Thyroid gland (tissue), 4 donors: Measurements from ENCODE around the gene CACNA1I. TPM values are rescaled to one million over a fixed set of nuclear protein-coding genes. Genes with fewer than 3 reads are reported as not detected.

Experiments
- DNase-seq, 2 donors: peaks; one replicate each; pipeline ENCODE4 v3.0.0-alpha.2; 2019
- H3K27ac ChIP-seq, 3 donors: fragments of 200-600 bp; sonication (generic); 1 replicate in 2 of 3; 2 replicates in 1 of 3; pipeline ENCODE4 v1.5.1; 2016 to 2019; ENCODE audit warnings: mild to moderate bottlenecking in 1 of 3, moderate library complexity in 1 of 3
- H3K27me3 ChIP-seq: fragments of 200-600 bp; sonication (generic); one replicate; pipeline ENCODE4 v1.5.1; 2019
- H3K36me3 ChIP-seq, 2 donors: fragments of 200-600 bp; sonication (generic); one replicate each; pipeline ENCODE4 v1.5.1; 2016 to 2019
- H3K4me1 ChIP-seq, 2 donors: fragments of 200-600 bp; sonication (generic); one replicate each; pipeline ENCODE4 v1.5.1; 2017 to 2019
- H3K4me3 ChIP-seq, 3 donors: fragments of 200-600 bp; sonication (generic); replicated peaks in 1 of 3; 1 replicate in 2 of 3; 2 replicates in 1 of 3; pipeline ENCODE4 v1.5.1; 2016; ENCODE audit warnings: mild to moderate bottlenecking in 1 of 3
- H3K9me3 ChIP-seq: fragments of 200-600 bp; sonication (generic); one replicate; pipeline ENCODE4 v1.5.1; 2017
- CTCF ChIP-seq, 6 experiments: fragments of 200-600 bp in 3 of 6; fragments of 450-650 bp in 3 of 6; sonication (generic) in 3 of 6; IDR thresholded peaks; one replicate each; pipeline ENCODE4 v1.5.1; 2016 to 2019; ENCODE audit warnings: antibody characterized with exemption in 6 of 6, mild to moderate bottlenecking in 2 of 6, inconsistent platforms in 1 of 6, moderate library complexity in 1 of 6
- POLR2A ChIP-seq, 2 donors: fragments of 450-650 bp; IDR thresholded peaks; one replicate each; pipeline ENCODE4 v1.6.1; 2017; ENCODE audit warnings: antibody characterized with exemption in 2 of 2, mild to moderate bottlenecking in 2 of 2, moderate library complexity in 1 of 2
- WGBS, 2 donors: methylation state at CpG; one replicate each; pipeline ENCODE4 v1.1.5; 2017; 5-methylcytosine and 5-hydroxymethylcytosine counted together
- intact Hi-C: fragments of 100-400 bp; cut with DNase I; formaldehyde crosslinking; loops from one replicate; pipeline ENCODE4 v1.15.1; 2023
- total RNA-seq, 4 donors: library from RNA; depleted of rRNA; stranded (reverse); fragments of >200 nt; gene quantifications; one replicate each; pipeline ENCODE4 v1.2.3, GENCODE V29; 2016

Gene CACNA1I
- total RNA-seq, 4 donors from 2014 or later: 3.7 to 10.7 (median 6.4) TPM

- Histone ChIP-seq H3K4me3 (no peak overlapping the region), H3K27ac (no peak overlapping the region), H3K27me3 (no peaks in the 10 kb centered on the region), H3K4me1 (no peaks in the 10 kb centered on the region), H3K36me3 (no peaks in the 10 kb centered on the region), H3K9me3 (no peaks in the 10 kb centered on the region)
- no peak for DNase-seq
- TF ChIP-seq POLR2A (IDR thresholded peaks at IDR 0.05) (no peak), CTCF (IDR thresholded peaks at IDR 0.05) (no peak)
- WGBS, 2 donors: 79 to 83% methylated on average over 5 of the region's 5 CpGs
- intact Hi-C loops: no loop called here
Measured at GRCh38 chr22:39734866-39735265, 164.3 kb downstream of the CACNA1I start.

- H3K27me3 ChIP-seq: no peaks in the 10 kb centered on the region
- no peaks in the 10 kb centered on the region for H3K36me3 ChIP-seq
- WGBS, 2 donors: 80 to 88% methylated on average over 10 of the region's 10 CpGs
- no peak for TF ChIP-seq POLR2A (IDR thresholded peaks at IDR 0.05)
- TF ChIP-seq CTCF (IDR thresholded peaks at IDR 0.05): no peak
- DNase-seq: no peak
- intact Hi-C loops: no loop called here
- H3K4me1 ChIP-seq: no peaks in the 10 kb centered on the region
- H3K27ac ChIP-seq: no peak overlapping the region
- H3K9me3 ChIP-seq: no peaks in the 10 kb centered on the region
- H3K4me3 ChIP-seq: no peak overlapping the region
Measured at GRCh38 chr22:39735776-39736175, 165.2 kb downstream of the CACNA1I start.

GRCh38 chr22:39738746-39739145 is 168.2 kb downstream of the CACNA1I start:
- Histone ChIP-seq H3K36me3 (no peaks in the 10 kb centered on the region), H3K27me3 (no peaks in the 10 kb centered on the region), H3K4me1 (no peaks in the 10 kb centered on the region), H3K9me3 (no peaks in the 10 kb centered on the region), H3K4me3 (no peak overlapping the region), H3K27ac (no peak overlapping the region)
- no peak for DNase-seq
- WGBS, 2 donors: 71 to 81% methylated on average over 1 of the region's 1 CpG
- intact Hi-C loops: no loop called here
- TF ChIP-seq POLR2A (IDR thresholded peaks at IDR 0.05): no peak
- TF ChIP-seq CTCF (IDR thresholded peaks at IDR 0.05): no peak

Other genes with a start within 250 kb of the CACNA1I start
- gene SYNGR1, start 220.8 kb upstream of the CACNA1I start, total RNA-seq: 10 to 100 TPM in 1 of 4 donors, 1 to 10 TPM in 3; 3.9 to 22.0 (median 6.8) TPM
- 10 to 100 TPM; 19.2 to 32.0 (median 21.9) TPM for gene TAB1, start 171.0 kb upstream of the CACNA1I start, total RNA-seq
- 1 to 10 TPM in 2 of 4 donors, under 1 TPM in 2; 0.45 to 1.6 (median 0.90) TPM for gene MGAT3, start 113.7 kb upstream of the CACNA1I start, total RNA-seq
- gene MIEF1, start 68.5 kb upstream of the CACNA1I start, total RNA-seq: 10 to 100 TPM; 21.4 to 30.5 (median 26.7) TPM
- gene ATF4, start 50.2 kb upstream of the CACNA1I start, total RNA-seq: 100 to 1,000 TPM; 173 to 273 (median 210) TPM
- 100 to 1,000 TPM; 120 to 243 (median 171) TPM for gene RPS19BP1, start 38.0 kb upstream of the CACNA1I start, total RNA-seq